Measurements from ENCODE around the gene HRH2. TPM values are rescaled to one million over a fixed set of nuclear protein-coding genes. Genes with fewer than 3 reads are reported as not detected.

The HRH2 gene
- total RNA-seq, 1 experiment from 2014 or later = 3.3 TPM

DNA sequence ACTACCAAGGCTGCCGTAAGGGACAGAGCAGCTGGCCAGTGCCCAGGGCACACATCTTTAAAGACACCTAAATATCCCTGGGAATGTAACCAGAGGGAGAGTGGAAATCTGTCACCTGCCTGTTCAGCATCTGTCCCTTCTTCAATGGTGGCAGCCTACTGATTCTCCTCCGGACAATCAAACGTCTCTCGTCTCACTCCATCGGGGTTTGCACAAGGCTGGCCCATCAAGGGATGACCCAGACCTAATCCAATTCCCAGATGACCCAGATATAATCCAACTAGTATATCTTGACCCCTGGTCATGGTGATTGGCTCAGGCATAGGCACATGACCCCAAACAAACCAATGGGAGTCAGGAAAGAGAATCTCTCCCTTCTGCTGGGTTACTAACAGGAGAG, 93.5 kb downstream of the HRH2 start:
- no peak for DNase-seq
- Mint-ChIP-seq H3K27ac (no peak overlapping the region), H3K4me3 (no peak overlapping the region), H3K27me3 (ENCODE audit: low read depth) (peaks cover 9% of the 10 kb centered on the region), H3K36me3 (ENCODE audit: insufficient read depth in 1 of 3, low read depth in 3 of 3) (no peaks in the 10 kb centered on the region), H3K9me3 (no peaks in the 10 kb centered on the region), H3K4me1 (peaks cover 36% of the 10 kb centered on the region in 2 experiments)
- no CpG with 5 or more reads among the region's 5 CpGs for WGBS (ENCODE audit: extremely low coverage, insufficient read length, low lambda C conversion rate)
- Histone ChIP-seq H3K79me2 (ENCODE audit: insufficient read depth, low read length) (no peaks in the 10 kb centered on the region), H2AK5ac (ENCODE audit: insufficient read length, low read length) (no peak overlapping the region), H3K23ac (ENCODE audit: insufficient read length, low read depth, low read length) (no peak overlapping the region), H3T11ph (ENCODE audit: low read length) (no peak overlapping the region), H2BK5ac (ENCODE audit: insufficient read length, low read length) (no peak overlapping the region), H3K9ac (ENCODE audit: extremely low read depth, insufficient read length, low read length) (no peak overlapping the region), H3K4me1 (ENCODE audit: insufficient read depth, low read length) (peaks cover 2% of the 10 kb centered on the region; the same call in 1 of the 2 replicates), H3K27ac (ENCODE audit: insufficient read length, low read depth, low read length) (no peak overlapping the region), H2BK12ac (ENCODE audit: insufficient read length, low read depth, low read length) (no peak overlapping the region), H4K91ac (ENCODE audit: insufficient read length, low read depth, low read length) (no peak overlapping the region), H2BK120ac (ENCODE audit: low read depth, low read length, poor library complexity, severe bottlenecking) (no peak overlapping the region), H3K79me1 (ENCODE audit: insufficient read depth, low read depth, low read length, poor library complexity, severe bottlenecking) (no peaks in the 10 kb centered on the region), H3K18ac (ENCODE audit: insufficient read length, low read depth, low read length) (no peak overlapping the region), H3K14ac (ENCODE audit: insufficient read depth, low read length) (no peak overlapping the region), H4K8ac (replicated peaks; ENCODE audit: insufficient read length, low read depth, low read length) (no peak overlapping the region), H4K20me1 (ENCODE audit: control insufficient read depth, insufficient read depth, insufficient read length) (no peaks in the 10 kb centered on the region), H3K23me2 (ENCODE audit: insufficient read length, low read depth, low read length, poor library complexity, severe bottlenecking) (no peaks in the 10 kb centered on the region), H2BK20ac (ENCODE audit: low read depth, low read length, poor library complexity, severe bottlenecking) (no peak overlapping the region), H4K5ac (ENCODE audit: insufficient read length, low read depth, low read length) (no peak overlapping the region), H3K4me2 (ENCODE audit: insufficient read depth, insufficient read length, low read length) (no peak overlapping the region), H2AFZ (ENCODE audit: low read length) (no peak overlapping the region), H2BK15ac (ENCODE audit: low read depth, low read length) (no peak overlapping the region), H3K27me3 (ENCODE audit: insufficient read depth, low read length) (no peaks in the 10 kb centered on the region), H3K56ac (ENCODE audit: insufficient read length, low read depth, low read length) (no peak overlapping the region), H3K9me3 (ENCODE audit: control insufficient read depth, low read depth, low read length) (no peaks in the 10 kb centered on the region), H3K4ac (ENCODE audit: low read depth, low read length) (no peak overlapping the region)
- TF ChIP-seq CTCF (conservative IDR thresholded peaks at IDR 0.05) = no peak
